IPS DF 4.7 (cell line): ENCODE results near the gene TGFBI.

ENCODE experiments used
- DNase-seq: peaks from one replicate; pipeline ENCODE4 v3.0.0-alpha.2; 2013; ENCODE audit warnings: low spot score; ENCODE audit errors: extremely low read depth

The TGFBI gene

GRCh38 chr5:136025900-136026299 is 2.9 kb upstream of the TGFBI start:
- no peak for DNase-seq

GRCh38 chr5:136026636-136027035 is 2.2 kb upstream of the TGFBI start:
- no peak for DNase-seq

GRCh38 chr5:136027311-136027710 is 1.5 kb upstream of the TGFBI start:
- DNase-seq = no peak

GRCh38 chr5:136028090-136028489 is 698 bp upstream of the TGFBI start:
- DNase-seq = no peak

- DNase-seq = no peak
Observed at GRCh38 chr5:136030252-136030651, 1.5 kb downstream of the TGFBI start.

GRCh38 chr5:136030956-136031611 is 2.3 kb downstream of the TGFBI start:
- no peak for DNase-seq

- DNase-seq = no peak
Observed at GRCh38 chr5:136031711-136032110, 2.9 kb downstream of the TGFBI start.

GRCh38 chr5:136032564-136032963 is 3.8 kb downstream of the TGFBI start:
- no peak for DNase-seq

GRCh38 chr5:136033234-136033633 is 4.4 kb downstream of the TGFBI start:
- DNase-seq = no peak

- no peak for DNase-seq
Observed at GRCh38 chr5:136033848-136034247, 5.1 kb downstream of the TGFBI start.

- DNase-seq = no peak
Observed at GRCh38 chr5:136034492-136034891, 5.7 kb downstream of the TGFBI start.

GRCh38 chr5:136034984-136035383 is 6.2 kb downstream of the TGFBI start:
- no peak for DNase-seq

- no peak for DNase-seq
Observed at GRCh38 chr5:136035837-136036236, 7.0 kb downstream of the TGFBI start.

GRCh38 chr5:136036293-136036911 is 7.6 kb downstream of the TGFBI start:
- no peak for DNase-seq

- no peak for DNase-seq
Observed at GRCh38 chr5:136037001-136037705, 8.4 kb downstream of the TGFBI start.

GRCh38 chr5:136038635-136039034 is 9.8 kb downstream of the TGFBI start:
- DNase-seq = no peak

GRCh38 chr5:136039202-136039601 is 10.4 kb downstream of the TGFBI start:
- DNase-seq = no peak

GRCh38 chr5:136040746-136041415 is 12.1 kb downstream of the TGFBI start:
- no peak for DNase-seq

GRCh38 chr5:136042156-136042555 is 13.4 kb downstream of the TGFBI start:
- no peak for DNase-seq

- no peak for DNase-seq
Observed at GRCh38 chr5:136042665-136043121, 13.9 kb downstream of the TGFBI start.

- DNase-seq = no peak
Observed at GRCh38 chr5:136043551-136043950, 14.8 kb downstream of the TGFBI start.

GRCh38 chr5:136043968-136044610 is 15.3 kb downstream of the TGFBI start:
- no peak for DNase-seq
